T-helper 1 cell treated with Interleukin-12 subunit alpha and Interleukin-12 subunit beta and Interleukin-4 antibody, amounts not matched to agents 30 ng/mL and 1 ng/mL, for 36 hours (primary cell): Measurements from ENCODE around the gene ZNF484. TPM values are rescaled to one million over a fixed set of nuclear protein-coding genes. Genes with fewer than 3 reads are reported as not detected.
"Not testable (repeated sequence)": the region's sequence is repeated elsewhere in the genome, so short reads cannot be mapped to it uniquely, and the experiment has no call there.

ENCODE experiments used
- intact Hi-C: fragments of 100-400 bp; cut with micrococcal nuclease; formaldehyde crosslinking; loops from one replicate; pipeline ENCODE4 v1.15.1; 2024
- total RNA-seq: library from RNA; stranded (reverse); gene quantifications from 2 replicates; pipeline ENCODE4 v1.2.3, GENCODE V29; 2022

ZNF484 gene
- total RNA-seq, 1 donor from 2014 or later = 13.9 TPM

GRCh38 chr9:92864152-92864551 lies 13.7 kb downstream of the ZNF484 start:
- intact Hi-C loops = no loop called here

- intact Hi-C loops = no loop called here
Observed at GRCh38 chr9:92860867-92861266, 17.0 kb downstream of the ZNF484 start.

GRCh38 chr9:92857236-92857635 lies 20.6 kb downstream of the ZNF484 start:
- intact Hi-C loops = no loop called here

- intact Hi-C loops = no loop called here
Observed at GRCh38 chr9:92853716-92854115, 24.1 kb downstream of the ZNF484 start.

GRCh38 chr9:92850898-92851297 lies 26.9 kb downstream of the ZNF484 start:
- intact Hi-C loops = no loop called here

GRCh38 chr9:92848740-92849139 lies 29.1 kb downstream of the ZNF484 start:
- intact Hi-C loops = not testable (repeated sequence)

- intact Hi-C loops = no loop called here
Observed at GRCh38 chr9:92846662-92847145, 31.1 kb downstream of the ZNF484 start.

GRCh38 chr9:92838411-92838810 lies 39.4 kb downstream of the ZNF484 start:
- intact Hi-C loops = not testable (repeated sequence)

- intact Hi-C loops = no loop called here
Observed at GRCh38 chr9:92837191-92837590, 40.6 kb downstream of the ZNF484 start.

GRCh38 chr9:92829420-92829819 lies 48.4 kb downstream of the ZNF484 start:
- intact Hi-C loops = no loop called here

- intact Hi-C loops = not testable (repeated sequence)
Observed at GRCh38 chr9:92825065-92825464, 52.8 kb downstream of the ZNF484 start.

GRCh38 chr9:92820964-92821363 lies 56.9 kb downstream of the ZNF484 start:
- intact Hi-C loops = no loop called here

GRCh38 chr9:92819898-92820297 lies 57.9 kb downstream of the ZNF484 start:
- intact Hi-C loops = not testable (repeated sequence)

- intact Hi-C loops = not testable (repeated sequence)
Observed at GRCh38 chr9:92809629-92810326, 68.1 kb downstream of the ZNF484 start.

GRCh38 chr9:92808726-92809451 lies 68.9 kb downstream of the ZNF484 start:
- intact Hi-C loops = loop anchor here (1.0 kb wide), 1 partner anchor 44 kb away; no protein-coding TSS in a partner anchor

GRCh38 chr9:92807757-92808725 lies 69.8 kb downstream of the ZNF484 start:
- intact Hi-C loops = loop anchor here (1.0 kb wide), 1 partner anchor 43 kb away; no protein-coding TSS in a partner anchor

- intact Hi-C loops = no loop called here
Observed at GRCh38 chr9:92807031-92807756, 70.6 kb downstream of the ZNF484 start.

GRCh38 chr9:92804727-92805126 lies 73.1 kb downstream of the ZNF484 start:
- intact Hi-C loops = no loop called here

GRCh38 chr9:92798358-92798757 lies 79.5 kb downstream of the ZNF484 start:
- intact Hi-C loops = no loop called here

- intact Hi-C loops = not testable (repeated sequence)
Observed at GRCh38 chr9:92796337-92796804, 81.5 kb downstream of the ZNF484 start.
